ENCODE measurements around the gene ADAT2.

DNA sequence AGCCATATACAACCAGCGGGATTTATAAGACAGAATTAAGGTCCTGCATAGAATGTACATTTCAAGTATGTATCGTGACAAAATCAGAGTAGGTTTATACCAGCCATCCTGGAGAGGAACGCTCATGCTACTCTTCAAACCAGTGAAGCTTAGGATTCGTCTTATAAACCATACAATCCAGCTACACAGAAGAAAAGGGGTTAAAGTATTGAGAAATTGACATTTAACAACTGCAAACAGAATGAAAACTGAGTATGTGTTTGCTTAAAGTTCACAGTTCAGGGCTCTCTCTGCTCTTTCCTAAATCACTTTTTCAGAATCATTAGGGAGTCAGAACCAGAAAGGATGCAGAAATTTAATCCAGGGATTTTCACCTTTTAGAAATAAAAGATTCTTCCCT is 17.9 kb downstream of the ADAT2 start:
- TF ChIP-seq, protein P1, sequence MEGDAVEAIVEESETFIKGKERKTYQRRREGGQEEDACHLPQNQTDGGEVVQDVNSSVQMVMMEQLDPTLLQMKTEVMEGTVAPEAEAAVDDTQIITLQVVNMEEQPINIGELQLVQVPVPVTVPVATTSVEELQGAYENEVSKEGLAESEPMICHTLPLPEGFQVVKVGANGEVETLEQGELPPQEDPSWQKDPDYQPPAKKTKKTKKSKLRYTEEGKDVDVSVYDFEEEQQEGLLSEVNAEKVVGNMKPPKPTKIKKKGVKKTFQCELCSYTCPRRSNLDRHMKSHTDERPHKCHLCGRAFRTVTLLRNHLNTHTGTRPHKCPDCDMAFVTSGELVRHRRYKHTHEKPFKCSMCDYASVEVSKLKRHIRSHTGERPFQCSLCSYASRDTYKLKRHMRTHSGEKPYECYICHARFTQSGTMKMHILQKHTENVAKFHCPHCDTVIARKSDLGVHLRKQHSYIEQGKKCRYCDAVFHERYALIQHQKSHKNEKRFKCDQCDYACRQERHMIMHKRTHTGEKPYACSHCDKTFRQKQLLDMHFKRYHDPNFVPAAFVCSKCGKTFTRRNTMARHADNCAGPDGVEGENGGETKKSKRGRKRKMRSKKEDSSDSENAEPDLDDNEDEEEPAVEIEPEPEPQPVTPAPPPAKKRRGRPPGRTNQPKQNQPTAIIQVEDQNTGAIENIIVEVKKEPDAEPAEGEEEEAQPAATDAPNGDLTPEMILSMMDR (IDR thresholded peaks at IDR 0.05) = no peak
- TF ChIP-seq POLR2A (IDR thresholded peaks at IDR 0.05) = no peak

All from thyroid gland (tissue), 4 donors.